K562 (cell line): Measurements from ENCODE around the gene AGO3. TPM values are rescaled to one million over a fixed set of nuclear protein-coding genes. Genes with fewer than 3 reads are reported as not detected.

Source experiments
- ATAC-seq: fragments of 200-7000 bp; cut with Tn5 transposase; 3 replicates; pipeline ENCODE4 v1.9.1; 2020; ENCODE audit warnings: moderate library complexity
- BruUV-seq: library from RNA; stranded (reverse); fragments of 400-500 nt; replicated peaks from 2 replicates; lab custom pipeline; 2021; lab: Mats Ljungman, UMichigan
- CTCF ChIA-PET: fragments of 300-600 bp; formaldehyde crosslinking; extraction: SDS; loops from one replicate; lab custom pipeline; 2021; ENCODE audit warnings: low intra/inter-chr PET ratio; lab: Yijun Ruan, JAX
- POLR2A ChIA-PET: fragments of 300-600, 350-650 bp; sonication (Branson Sonifier 250); formaldehyde crosslinking; extraction: SDS; loops from one replicate; lab custom pipeline; 2021; ENCODE audit warnings: antibody characterized with exemption, inconsistent platforms; lab: Yijun Ruan, JAX
- DNase-seq, 4 experiments: peaks; one replicate each; pipeline versions ENCODE4 v3.0.0 to v3.0.0-alpha.2; 2011 to 2018; ENCODE audit warnings: low spot score in 3 of 4, mixed read lengths in 3 of 4; ENCODE audit errors: extremely low read depth in 1 of 4
- FAIRE-seq: peaks from 2 replicates; lab custom pipeline; 2011; peaks lifted over from hg19 to GRCh38; lab: Jason Lieb, UNC
- H2AFZ ChIP-seq: 2 replicates; pipeline ENCODE4 v1.6.0; 2011; ENCODE audit warnings: low read depth, low read length, control low read depth, inconsistent platforms
- H3K27ac ChIP-seq: fragments of 200-600 bp; 3 replicates; pipeline ENCODE4 v1.8.0; 2011; ENCODE audit warnings: low read depth, mild to moderate bottlenecking, control low read depth, inconsistent platforms, low read length, moderate library complexity, mixed read lengths; ENCODE audit errors: extremely low read depth
- H3K27me3 ChIP-seq, 2 experiments: fragments of 300-600 bp in 1 of 2; 2 replicates in 1 of 2; 3 replicates in 1 of 2; pipeline versions ENCODE4 v1.6.0 to v1.8.0; 2011; ENCODE audit warnings: inconsistent platforms in 2 of 2, low read length in 2 of 2, mild to moderate bottlenecking in 1 of 2, mixed read lengths in 1 of 2, moderate library complexity in 1 of 2; ENCODE audit not compliant: control insufficient read depth in 2 of 2, insufficient read depth in 2 of 2
- H3K36me3 ChIP-seq: fragments of 300-600 bp; 3 replicates; pipeline ENCODE4 v1.8.0; 2011; ENCODE audit warnings: mild to moderate bottlenecking, low read length, inconsistent platforms; ENCODE audit not compliant: control insufficient read depth, insufficient read depth
- H3K4me1 ChIP-seq, 2 experiments: fragments of 200-600 bp in 1 of 2; replicated peaks in 1 of 2; 2 replicates in 1 of 2; 3 replicates in 1 of 2; pipeline versions ENCODE4 v1.5.1 to v1.8.0; 2011; ENCODE audit warnings: inconsistent platforms in 2 of 2, low read length in 2 of 2, mild to moderate bottlenecking in 1 of 2, mixed read lengths in 1 of 2, moderate library complexity in 1 of 2; ENCODE audit not compliant: control insufficient read depth in 2 of 2, insufficient read depth in 2 of 2
- H3K4me2 ChIP-seq: 2 replicates; pipeline ENCODE4 v1.6.1; 2011; ENCODE audit warnings: low read length, control low read depth, inconsistent platforms, mixed read lengths; ENCODE audit not compliant: insufficient read depth
- H3K4me3 ChIP-seq: fragments of 200-600 bp; sonication (generic), shearing (Covaris generic); 2 replicates; pipeline ENCODE4 v1.5.1; 2016; ENCODE audit warnings: control low read depth, inconsistent platforms
- H3K79me2 ChIP-seq: fragments of 200-600 bp; 3 replicates; pipeline ENCODE4 v1.8.0; 2011; ENCODE audit warnings: low read length, inconsistent platforms; ENCODE audit not compliant: control insufficient read depth, insufficient read depth
- H3K9ac ChIP-seq, 2 experiments: 2 replicates each; pipeline versions ENCODE4 v1.6.0 to v1.6.1; 2011; ENCODE audit warnings: low read depth in 2 of 2, low read length in 2 of 2, control low read depth in 1 of 2, inconsistent platforms in 1 of 2, mild to moderate bottlenecking in 1 of 2, mixed read lengths in 1 of 2; ENCODE audit not compliant: insufficient read depth in 1 of 2
- H3K9me1 ChIP-seq: one replicate; pipeline ENCODE4 v1.6.0; 2011; ENCODE audit warnings: inconsistent platforms, mild to moderate bottlenecking, low read length, moderate library complexity; ENCODE audit not compliant: control insufficient read depth, insufficient read depth
- H3K9me3 ChIP-seq: replicated peaks from 2 replicates; pipeline ENCODE4 v1.5.1; 2011; ENCODE audit warnings: low read depth, low read length, inconsistent platforms; ENCODE audit not compliant: control insufficient read depth, insufficient read depth
- H4K20me1 ChIP-seq: replicated peaks from 2 replicates; pipeline ENCODE4 v1.6.1; 2011; ENCODE audit warnings: low read length, inconsistent platforms, mixed read lengths; ENCODE audit not compliant: control insufficient read depth, insufficient read depth
- BRF2 ChIP-seq: IDR thresholded peaks from 3 replicates; pipeline ENCODE4 v1.6.1; 2011; ENCODE audit warnings: borderline replicate concordance, mild to moderate bottlenecking; ENCODE audit not compliant: insufficient read length, insufficient read depth
- CBFA2T3 ChIP-seq: fragments of 450-650 bp; IDR thresholded peaks from 2 replicates; pipeline ENCODE4 v1.6.1; 2017
- HCFC1 ChIP-seq: IDR thresholded peaks from 2 replicates; pipeline ENCODE4 v1.6.1; 2012; ENCODE audit warnings: low read depth, low read length, improper control_type of control experiment
- HIVEP1 ChIP-seq: fragments of 250-450 bp; sonication (Bioruptor Pico); IDR thresholded peaks from 2 replicates; pipeline ENCODE4 v1.4.0; 2020; ENCODE audit warnings: mild to moderate bottlenecking
- KLF6 ChIP-seq: fragments of 250-450 bp; sonication (Bioruptor Pico); IDR thresholded peaks from 2 replicates; pipeline ENCODE4 v1.4.0; 2020; ENCODE audit warnings: mild to moderate bottlenecking, moderate library complexity, borderline replicate concordance
- MECOM ChIP-seq: fragments of 250-450 bp; sonication (Bioruptor Pico); IDR thresholded peaks from 2 replicates; pipeline ENCODE4 v1.8.0; 2022; ENCODE audit warnings: inconsistent platforms
- MTA2 ChIP-seq: fragments of 450-650 bp; IDR thresholded peaks from 2 replicates; pipeline ENCODE4 v1.6.1; 2016; ENCODE audit warnings: low read depth
- MTA3 ChIP-seq: fragments of 450-650 bp; formaldehyde crosslinking; IDR thresholded peaks from 2 replicates; pipeline ENCODE4 v1.6.1; 2017; ENCODE audit warnings: mild to moderate bottlenecking, borderline replicate concordance
- NFYB ChIP-seq: IDR thresholded peaks from 2 replicates; pipeline ENCODE4 v1.6.1; 2011; ENCODE audit warnings: mild to moderate bottlenecking, moderate library complexity; ENCODE audit not compliant: insufficient read length; ENCODE audit errors: extremely low read depth
- SMAD1 ChIP-seq: fragments of 150-350 bp; IDR thresholded peaks from 2 replicates; pipeline ENCODE4 v1.6.1; 2014; ENCODE audit warnings: low read length, low read depth; ENCODE audit not compliant: partially characterized antibody
- TFAM ChIP-seq: fragments of 250-450 bp; sonication (Bioruptor Pico); conservative IDR thresholded peaks from 2 replicates; pipeline ENCODE4 v1.5.0; 2021; ENCODE audit warnings: mild to moderate bottlenecking, moderate library complexity
- ZNF133 ChIP-seq: fragments of 250-450 bp; sonication (Bioruptor Pico); IDR thresholded peaks from 2 replicates; pipeline ENCODE4 v1.4.0; 2020; ENCODE audit warnings: mild to moderate bottlenecking
- ZNF143 ChIP-seq: sonication (generic); formaldehyde crosslinking; IDR thresholded peaks from 2 replicates; pipeline ENCODE4 v1.9.0; 2022; ENCODE audit warnings: mild to moderate bottlenecking, missing genetic modification reagents
- ZNF41 ChIP-seq: fragments of 250-450 bp; sonication (Bioruptor Pico); conservative IDR thresholded peaks from 2 replicates; pipeline ENCODE4 v1.4.0; 2020; ENCODE audit warnings: mild to moderate bottlenecking
- WGBS: fragments of 100-300 bp; shearing (Covaris generic); methylation state at CpG from one replicate; pipeline ENCODE4 v1.1.6; 2016; ENCODE audit warnings: low coverage, mixed read lengths; ENCODE audit not compliant: insufficient coverage; ENCODE audit errors: missing lambda C conversion rate; 5-methylcytosine and 5-hydroxymethylcytosine counted together
- in situ Hi-C: fragments of 300-500 bp; cut with MboI; formaldehyde crosslinking; loops from 4 replicates; pipeline ENCODE4 v1.15.0; 2018; ENCODE audit warnings: inconsistent platforms, mixed read lengths
- intact Hi-C: fragments of 100-400 bp; cut with micrococcal nuclease; formaldehyde crosslinking; loops from 2 replicates; pipeline ENCODE4 v1.14.2; 2022
- polyA plus RNA-seq, 8 experiments: library from polyadenylated mRNA; depleted of rRNA in 4 of 8; stranded (reverse) in 5 of 8; unstranded in 3 of 8; fragments of >200 nt; fragmentation: Nextera tagmentation in 2 of 8; fragmentation: Illumina TruSeq in 1 of 8; extraction: Ambion mirVana in 2 of 8; extraction: Trizol in 1 of 8; gene quantifications; 2 replicates each; pipeline versions ENCODE4 v1.2.1 to v1.2.3, GENCODE V29; 2011 to 2014; ENCODE audit warnings: inconsistent platforms in 1 of 8, missing spikeins in 1 of 8
- total RNA-seq, 7 experiments: library from RNA; depleted of rRNA in 6 of 7; stranded (reverse); fragments of >200 nt in 6 of 7; fragmentation: Illumina TruSeq in 2 of 7; extraction: Trizol in 2 of 7; gene quantifications; 2 replicates each; pipeline versions ENCODE4 v1.2.1 to v1.2.3, GENCODE V29; 2011 to 2021; ENCODE audit warnings: low replicate concordance in 1 of 7

AGO3 gene
- total and polyA plus RNA-seq, 9 of the 15 experiments (the other 6 are each of a cell fraction or from before 2014, with no cell fraction given) = 4.5 to 41.5 (median 22.7) TPM

DNA sequence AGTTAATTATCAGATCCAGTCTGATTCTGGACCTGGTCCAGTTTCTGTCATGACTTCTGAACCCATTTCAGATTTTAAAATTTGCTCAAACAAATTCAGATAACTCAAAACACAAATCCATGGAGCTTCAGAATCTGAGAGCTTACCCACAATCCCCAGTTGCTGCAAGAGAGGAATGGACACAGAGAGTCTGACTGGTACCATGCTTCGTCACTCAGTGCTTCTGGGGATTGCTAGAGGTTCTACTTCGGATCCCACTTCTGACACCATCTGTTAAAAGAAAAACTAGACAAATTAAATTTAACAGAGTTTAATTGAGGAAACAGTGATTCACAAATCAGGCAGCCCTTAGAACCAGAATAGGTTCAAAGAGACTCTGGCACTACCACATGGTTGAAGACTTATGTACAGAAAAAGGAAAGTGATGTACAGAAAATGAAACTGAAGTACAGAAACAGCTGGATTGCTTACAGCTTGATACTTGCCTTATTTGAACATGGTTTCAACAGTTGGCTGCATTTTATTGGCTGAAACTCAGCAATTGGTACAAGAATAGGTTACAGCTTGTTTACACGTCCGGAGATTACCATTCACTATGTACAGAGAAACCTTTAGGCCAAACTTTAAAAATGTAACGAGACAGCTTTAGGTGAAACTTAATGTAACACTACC lies 92.3 kb downstream of the AGO3 start:
- Histone ChIP-seq H3K36me3 (peaks cover 45% of the 10 kb centered on the region; the same call in 2 of the 3 replicates), H3K4me3 (no peak overlapping the region), H3K9ac (no peak overlapping the region), H3K4me1 (no peaks in the 10 kb centered on the region), H3K79me2 (no peaks in the 10 kb centered on the region), H3K4me2 (no peak overlapping the region), H3K27me3 (no peaks in the 10 kb centered on the region), H4K20me1 (no peaks in the 10 kb centered on the region), H3K27ac (no peak overlapping the region), H2AFZ (no peak overlapping the region), H3K9me1 (no peaks in the 10 kb centered on the region), H3K9me3 (no peaks in the 10 kb centered on the region)
- no TSS peak for BruUV-seq
- intact Hi-C loops = no loop called here
- FAIRE-seq (no peak), ATAC-seq (no peak), DNase-seq (no peak)
- TF ChIP-seq ZNF41 (CRISPR knock-in tag) (no peak), HIVEP1 (CRISPR knock-in tag) (no peak), CBFA2T3 (no peak), HCFC1 (no peak), MTA3 (no peak), TFAM (CRISPR knock-in tag) (no peak), SMAD1 (no peak), BRF2 (no peak), MECOM (CRISPR knock-in tag) (no peak), KLF6 (CRISPR knock-in tag) (no peak), ZNF133 (CRISPR knock-in tag) (no peak), NFYB (no peak), ZNF143 (no peak), MTA2 (no peak)
- ChIA-PET CTCF (no interaction called here), POLR2A (interaction anchor here (0.8 to 1.1 kb wide), 2 partner anchors 12 to 138 kb away, joined by 3 to 4 read pairs; no protein-coding TSS in a partner anchor)
- in situ Hi-C loops = no loop called here
- 88% methylated on average over 5 of the region's 5 CpGs for WGBS
